ENCODE data around the gene NEO1.
"Not testable (repeated sequence)": the region's sequence is repeated elsewhere in the genome, so short reads cannot be mapped to it uniquely, and the experiment has no call there.

The NEO1 gene

GRCh38 chr15:73210630-73211029, 158.4 kb downstream of the NEO1 start:
- DNase-seq (ENCODE audit: low spot score), result no peak

- DNase-seq (ENCODE audit: low spot score), result no peak
Observed at GRCh38 chr15:73212424-73212823, 160.2 kb downstream of the NEO1 start.

GRCh38 chr15:73221450-73221849, 169.2 kb downstream of the NEO1 start:
- not testable (repeated sequence) for DNase-seq (ENCODE audit: low spot score)

- no peak for DNase-seq (ENCODE audit: low spot score)
Observed at GRCh38 chr15:73225358-73226015, 173.2 kb downstream of the NEO1 start.

GRCh38 chr15:73226093-73226814, 174.0 kb downstream of the NEO1 start:
- DNase-seq (ENCODE audit: low spot score), result no peak

- no peak for DNase-seq (ENCODE audit: low spot score)
Observed at GRCh38 chr15:73227433-73228056, 175.3 kb downstream of the NEO1 start.

GRCh38 chr15:73228128-73228646, 175.9 kb downstream of the NEO1 start:
- DNase-seq (ENCODE audit: low spot score), result no peak

- no peak for DNase-seq (ENCODE audit: low spot score)
Observed at GRCh38 chr15:73231661-73232419, 179.6 kb downstream of the NEO1 start.

GRCh38 chr15:73232776-73233175, 180.5 kb downstream of the NEO1 start:
- no peak for DNase-seq (ENCODE audit: low spot score)

- no peak for DNase-seq (ENCODE audit: low spot score)
Observed at GRCh38 chr15:73233623-73234022, 181.4 kb downstream of the NEO1 start.

GRCh38 chr15:73237910-73238309, 185.6 kb downstream of the NEO1 start:
- DNase-seq (ENCODE audit: low spot score), result no peak

GRCh38 chr15:73239564-73240215, 187.4 kb downstream of the NEO1 start:
- no peak for DNase-seq (ENCODE audit: low spot score)

- peak; percentile 64 for DNase-seq (ENCODE audit: low spot score)
Observed at GRCh38 chr15:73240866-73241499, 188.7 kb downstream of the NEO1 start.

- DNase-seq (ENCODE audit: low spot score), result peak; percentile 49
Observed at GRCh38 chr15:73244333-73244732, 192.1 kb downstream of the NEO1 start.

GRCh38 chr15:73246439-73246838, 194.2 kb downstream of the NEO1 start:
- no peak for DNase-seq (ENCODE audit: low spot score)

GRCh38 chr15:73246898-73247297, 194.6 kb downstream of the NEO1 start:
- no peak for DNase-seq (ENCODE audit: low spot score)

- DNase-seq (ENCODE audit: low spot score), result no peak
Observed at GRCh38 chr15:73247331-73247730, 195.1 kb downstream of the NEO1 start.

- no peak for DNase-seq (ENCODE audit: low spot score)
Observed at GRCh38 chr15:73249499-73249898, 197.2 kb downstream of the NEO1 start.

- DNase-seq (ENCODE audit: low spot score), result no peak
Observed at GRCh38 chr15:73254598-73254997, 202.3 kb downstream of the NEO1 start.

GRCh38 chr15:73258271-73259108, 206.2 kb downstream of the NEO1 start:
- DNase-seq (ENCODE audit: low spot score), result no peak
